Measurements from ENCODE around the gene MOB3B.
"Not testable (repeated sequence)": the region's sequence is repeated elsewhere in the genome, so short reads cannot be mapped to it uniquely, and the experiment has no call there.

Gene MOB3B

GRCh38 chr9:27425827-27426510 is 103.6 kb downstream of the MOB3B start:
- FAIRE-seq (peak; percentile 61), DNase-seq (ENCODE audit: low spot score) (no peak)

- no peak for DNase-seq (ENCODE audit: low spot score)
- peak; percentile 85 for FAIRE-seq
Measured at GRCh38 chr9:27423915-27424710, 105.5 kb downstream of the MOB3B start.

- FAIRE-seq (peak; percentile 13), DNase-seq (ENCODE audit: low spot score) (no peak)
Measured at GRCh38 chr9:27422279-27422834, 107.3 kb downstream of the MOB3B start.

DNA sequence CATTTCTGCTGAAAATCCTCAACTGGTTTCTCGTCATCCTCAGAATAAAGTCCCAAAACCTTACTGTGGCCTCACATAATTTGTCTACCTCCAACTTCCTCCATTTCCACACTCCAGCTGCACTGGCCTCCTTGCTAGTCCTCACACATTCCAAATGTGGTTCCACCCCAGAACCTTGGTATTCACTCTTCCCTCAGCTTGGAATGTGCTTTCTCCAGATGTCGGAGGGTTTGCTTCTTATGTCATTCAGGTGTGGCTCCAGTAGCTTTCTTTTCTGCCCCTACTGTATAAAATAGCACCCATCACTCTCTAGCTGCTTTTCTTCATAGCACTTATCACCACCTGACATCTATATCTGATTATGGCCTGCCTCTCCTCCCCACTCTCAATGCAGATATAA is 108.0 kb downstream of the MOB3B start:
- peak; percentile 93 for FAIRE-seq

GRCh38 chr9:27419558-27419957 is 110.1 kb downstream of the MOB3B start:
- not testable (repeated sequence) for FAIRE-seq; DNase-seq (ENCODE audit: low spot score)

More for the DNA sequence above, 108.0 kb downstream of the MOB3B start:
- peak; percentile 80 for DNase-seq (ENCODE audit: low spot score)

- DNase-seq (ENCODE audit: low spot score) (no peak), FAIRE-seq (peak; percentile 80)
Measured at GRCh38 chr9:27414220-27414761, 115.3 kb downstream of the MOB3B start.

- FAIRE-seq (peak; percentile 92), DNase-seq (ENCODE audit: low spot score) (no peak)
Measured at GRCh38 chr9:27413511-27414219, 115.9 kb downstream of the MOB3B start.

DNA sequence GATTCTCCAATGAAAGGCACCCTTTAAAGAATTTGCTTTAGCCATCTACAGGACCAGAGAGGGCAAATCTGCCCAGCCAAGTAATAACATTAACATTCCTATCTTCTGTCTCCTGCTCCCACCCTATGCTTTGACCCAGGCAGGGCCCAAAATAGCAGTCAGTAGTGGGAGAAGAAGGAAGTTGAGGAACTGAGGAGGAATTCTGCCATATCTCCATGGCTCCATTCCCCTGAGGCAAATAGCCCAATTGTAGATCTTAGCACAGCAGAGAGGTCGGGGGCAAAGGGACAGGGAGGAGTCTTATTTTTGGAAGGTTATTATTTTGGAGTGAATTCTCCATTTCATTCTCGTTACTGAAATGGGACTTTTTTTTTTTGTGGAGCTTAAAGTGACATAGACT is 116.7 kb downstream of the MOB3B start:
- no peak for FAIRE-seq
- no peak for DNase-seq (ENCODE audit: low spot score)

DNA sequence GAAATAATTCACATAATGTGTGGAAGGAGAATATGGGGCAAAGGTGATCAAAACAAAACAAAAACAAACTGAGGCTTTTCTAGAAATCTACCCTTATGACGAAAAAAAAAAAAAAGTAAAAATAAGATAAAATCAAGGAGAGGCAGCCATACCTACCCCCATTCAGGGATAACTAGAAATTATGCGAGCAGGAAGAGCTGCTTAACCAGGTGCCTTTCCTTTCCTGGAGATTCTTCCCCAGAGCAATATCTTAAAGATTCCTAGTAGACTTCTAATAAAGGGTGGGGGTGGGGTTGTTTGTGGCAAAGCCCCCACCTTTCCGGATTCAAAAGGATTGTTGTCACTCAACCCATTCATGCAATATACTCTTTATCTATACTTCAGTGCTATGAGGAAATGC is 117.5 kb downstream of the MOB3B start:
- DNase-seq (ENCODE audit: low spot score), result no peak
- FAIRE-seq, result no peak

DNA sequence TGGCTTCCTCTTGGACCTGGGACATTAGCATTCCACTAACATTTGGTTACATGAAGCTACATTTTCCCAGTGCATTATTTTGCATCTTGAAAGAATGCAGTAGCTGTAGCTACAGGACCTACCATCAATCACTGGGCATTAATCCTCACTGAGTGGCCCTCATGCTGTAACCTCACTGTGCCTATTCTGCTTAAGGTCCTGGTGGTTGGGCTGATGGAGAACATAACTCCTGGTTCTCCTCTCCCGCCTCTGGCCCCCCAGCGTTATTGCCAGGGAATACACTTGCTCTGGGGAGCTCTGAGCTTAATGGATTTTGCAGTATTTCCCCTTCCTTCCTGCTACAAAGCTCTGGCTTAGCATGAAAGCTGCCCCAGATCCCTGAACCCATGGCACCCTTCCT is 121.1 kb downstream of the MOB3B start:
- no peak for DNase-seq (ENCODE audit: low spot score)
- no peak for FAIRE-seq

DNA sequence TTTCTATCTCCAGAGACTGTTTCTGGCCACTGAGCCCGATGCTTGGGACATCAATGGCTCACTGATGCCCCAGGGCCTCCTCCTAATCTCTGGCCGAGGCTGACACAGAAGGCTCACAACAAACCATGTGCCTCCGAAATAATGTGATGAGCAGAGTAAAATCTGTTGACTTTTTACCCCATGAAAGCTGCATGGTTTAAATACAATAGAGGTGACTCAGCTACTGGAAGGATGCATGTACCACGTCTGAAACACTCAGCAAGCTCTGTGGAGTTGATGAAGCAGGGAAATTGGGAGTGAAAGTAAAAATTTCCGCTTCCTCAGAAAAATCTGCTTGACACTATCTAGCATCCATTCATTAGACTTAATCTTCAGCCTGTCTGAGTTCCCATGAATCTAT is 121.6 kb downstream of the MOB3B start:
- peak; percentile 71 for DNase-seq (ENCODE audit: low spot score)
- peak; percentile 96 for FAIRE-seq

DNA sequence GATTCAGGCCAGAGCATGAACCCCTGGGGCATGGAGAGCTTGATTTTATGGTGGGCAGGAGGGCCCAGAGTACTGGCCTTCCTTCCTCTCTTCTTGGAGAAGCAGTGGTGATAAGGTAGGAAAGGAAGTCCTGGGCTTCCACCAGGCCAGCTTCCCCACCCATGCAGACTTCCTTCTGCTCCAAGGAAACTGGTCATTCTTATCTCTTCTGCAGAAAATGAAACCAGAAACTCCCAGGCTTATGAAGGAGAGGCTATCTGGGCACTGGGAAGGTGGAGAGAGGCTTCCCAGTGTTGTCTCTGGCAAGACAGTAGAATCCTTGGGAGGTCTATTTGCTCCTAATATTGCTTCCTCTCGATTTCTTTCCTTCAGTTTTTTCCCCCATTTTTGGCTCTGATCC is 122.1 kb downstream of the MOB3B start:
- DNase-seq (ENCODE audit: low spot score), result no peak
- no peak for FAIRE-seq

- FAIRE-seq (peak; percentile 61), DNase-seq (ENCODE audit: low spot score) (no peak)
Measured at GRCh38 chr9:27404661-27405060, 125.0 kb downstream of the MOB3B start.

GRCh38 chr9:27402626-27403025 is 127.0 kb downstream of the MOB3B start:
- FAIRE-seq (peak; percentile 61), DNase-seq (ENCODE audit: low spot score) (no peak)

- peak; percentile 59 for FAIRE-seq
- no peak for DNase-seq (ENCODE audit: low spot score)
Measured at GRCh38 chr9:27400334-27400880, 129.2 kb downstream of the MOB3B start.

- DNase-seq (ENCODE audit: low spot score), result no peak
- FAIRE-seq, result no peak
Measured at GRCh38 chr9:27398982-27399653, 130.5 kb downstream of the MOB3B start.

GRCh38 chr9:27396495-27396894 is 133.1 kb downstream of the MOB3B start:
- FAIRE-seq (no peak), DNase-seq (ENCODE audit: low spot score) (no peak)

DNA sequence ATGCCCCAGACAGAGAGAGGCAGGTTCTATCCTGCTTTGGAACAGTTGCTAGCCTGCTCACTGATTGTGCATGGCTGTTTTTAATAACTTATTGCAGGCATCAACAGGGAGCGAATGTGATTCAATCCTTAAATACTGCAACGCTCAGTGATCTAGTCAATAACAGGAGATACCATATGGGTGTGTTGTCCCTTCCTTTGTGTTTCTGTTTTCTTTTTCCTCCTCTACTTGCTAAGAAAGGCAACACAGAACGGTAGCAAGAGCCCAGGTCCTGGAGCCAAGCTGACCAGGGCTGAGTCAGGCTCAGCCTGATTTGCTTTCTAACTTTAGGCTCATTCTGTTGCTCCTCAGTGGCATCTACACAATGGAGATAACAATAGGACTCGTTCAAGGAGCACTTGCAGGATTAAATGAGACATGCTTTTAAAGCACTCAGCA is 134.1 kb downstream of the MOB3B start:
- FAIRE-seq (peak; percentile 58), DNase-seq (ENCODE audit: low spot score) (no peak)

GRCh38 chr9:27394826-27395201 is 134.8 kb downstream of the MOB3B start:
- no peak for FAIRE-seq

GRCh38 chr9:27394154-27394825 is 135.3 kb downstream of the MOB3B start:
- no peak for FAIRE-seq
- no peak for DNase-seq (ENCODE audit: low spot score)

More at GRCh38 chr9:27394826-27395201, 134.8 kb downstream of the MOB3B start:
- no peak for DNase-seq (ENCODE audit: low spot score)
